HepG2 (cell line): ENCODE results near the gene GPS1. TPM values are rescaled to one million over a fixed set of nuclear protein-coding genes. Genes with fewer than 3 reads are reported as not detected.

Source experiments
- ARNT ChIP-seq: fragments of 450-650 bp; IDR thresholded peaks from 2 replicates; pipeline ENCODE4 v1.6.1; 2017
- GABPB1 ChIP-seq: IDR thresholded peaks from 2 replicates; pipeline ENCODE4 v1.6.1; 2016; ENCODE audit warnings: mild to moderate bottlenecking, missing genetic modification reagents, moderate library complexity, missing compliant biosample characterization
- GMEB2 ChIP-seq: IDR thresholded peaks from 2 replicates; pipeline ENCODE4 v1.6.1; 2016; ENCODE audit warnings: missing biosample characterization, missing genetic modification reagents, low read depth
- MAX ChIP-seq: IDR thresholded peaks from 2 replicates; pipeline ENCODE4 v1.6.1; 2012; ENCODE audit warnings: inconsistent platforms
- ONECUT2 ChIP-seq: sonication (generic); formaldehyde crosslinking; IDR thresholded peaks from 2 replicates; pipeline ENCODE4 v1.4.0; 2020; ENCODE audit warnings: missing genetic modification reagents
- PRDM15 ChIP-seq: sonication (generic); formaldehyde crosslinking; IDR thresholded peaks from 2 replicates; pipeline ENCODE4 v1.4.0; 2020; ENCODE audit warnings: missing genetic modification reagents
- SKI ChIP-seq: fragments of 450-650 bp; IDR thresholded peaks from one replicate; pipeline ENCODE4 v1.6.1; 2018; ENCODE audit warnings: mild to moderate bottlenecking; ENCODE audit not compliant: partially characterized antibody
- U2AF1 ChIP-seq: fragments of 200-400 bp; formaldehyde crosslinking; optimal IDR thresholded peaks from 2 replicates; pipeline ENCODE3; 2017; ENCODE audit warnings: mild to moderate bottlenecking, low read depth, low read length
- ZBED4 ChIP-seq: sonication (generic); formaldehyde crosslinking; IDR thresholded peaks from 2 replicates; pipeline ENCODE4 v1.4.0; 2020; ENCODE audit warnings: missing genetic modification reagents, borderline replicate concordance
- ZBTB21 ChIP-seq: sonication (generic); formaldehyde crosslinking; IDR thresholded peaks from 2 replicates; pipeline ENCODE4 v1.4.0; 2020; ENCODE audit warnings: missing genetic modification reagents
- ZNF10 ChIP-seq: sonication (generic); formaldehyde crosslinking; IDR thresholded peaks from 2 replicates; pipeline ENCODE4 v1.4.0; 2020; ENCODE audit warnings: mild to moderate bottlenecking, low read depth, missing genetic modification reagents, borderline replicate concordance
- ZNF468 ChIP-seq: sonication (generic); formaldehyde crosslinking; IDR thresholded peaks from 2 replicates; pipeline ENCODE4 v1.8.0; 2022; ENCODE audit warnings: mild to moderate bottlenecking, moderate library complexity, missing genetic modification reagents
- ZNF691 ChIP-seq: sonication (generic); formaldehyde crosslinking; IDR thresholded peaks from 2 replicates; pipeline ENCODE4 v1.4.0; 2020; ENCODE audit warnings: missing genetic modification reagents, low read depth, mild to moderate bottlenecking, borderline replicate concordance
- ZNF709 ChIP-seq: sonication (generic); formaldehyde crosslinking; IDR thresholded peaks from 2 replicates; pipeline ENCODE4 v1.5.0; 2020; ENCODE audit warnings: mild to moderate bottlenecking, missing genetic modification reagents
- ZSCAN9 ChIP-seq: IDR thresholded peaks from 2 replicates; pipeline ENCODE4 v1.6.1; 2016; ENCODE audit warnings: borderline replicate concordance
- polyA plus RNA-seq, 8 experiments: library from polyadenylated mRNA; depleted of rRNA in 3 of 8; stranded (reverse) in 7 of 8; unstranded in 1 of 8; fragments of >200 nt; fragmentation: Illumina TruSeq in 4 of 8; extraction: Trizol in 4 of 8; gene quantifications; 2 replicates each; pipeline versions ENCODE4 v1.2.1 to v1.2.3, GENCODE V29; 2011 to 2016; ENCODE audit warnings: low read depth in 4 of 8, missing spikeins in 1 of 8, mixed read lengths in 1 of 8; ENCODE audit not compliant: insufficient read depth in 1 of 8
- total RNA-seq, 5 experiments: library from RNA; depleted of rRNA; stranded (reverse); fragments of >200 nt; fragmentation: Illumina TruSeq; extraction: Trizol; gene quantifications; 2 replicates each; pipeline ENCODE4 v1.2.3, GENCODE V29; 2016; ENCODE audit warnings: low read depth in 1 of 5

GPS1 gene
- total and polyA plus RNA-seq, 2 of the 13 experiments (the other 11 are each of a cell fraction or from before 2014, with no cell fraction given) = 124 to 128 TPM

GRCh38 chr17:82019690-82020571 lies 31.8 kb upstream of the GPS1 start (continued):
- TF ChIP-seq GMEB2 (CRISPR knock-in tag) = no peak
- no peak for TF ChIP-seq SKI
- TF ChIP-seq ZNF468 (CRISPR knock-in tag) = peak; percentile 75; the same call in 1 of the 2 replicates
- peak; percentile 74; the same call in 1 of the 2 replicates for TF ChIP-seq ZBED4 (CRISPR knock-in tag)
- peak; percentile 49; the same call in 1 of the 2 replicates for TF ChIP-seq GABPB1 (CRISPR knock-in tag)
- peak; percentile 32; the same call in 1 of the 2 replicates for TF ChIP-seq ZSCAN9 (CRISPR knock-in tag)
- no peak for TF ChIP-seq ZBTB21
- TF ChIP-seq MAX = peak; percentile 61; the same call in 1 of the 2 replicates
- no peak for TF ChIP-seq ARNT
- TF ChIP-seq ONECUT2 (CRISPR knock-in tag) = no peak
- no peak for TF ChIP-seq PRDM15 (CRISPR knock-in tag)
- no peak for TF ChIP-seq ZNF709 (CRISPR knock-in tag)
- TF ChIP-seq ZNF10 (CRISPR knock-in tag) = no peak
- no peak for TF ChIP-seq ZNF691 (CRISPR knock-in tag)
- peak; percentile 22 for TF ChIP-seq U2AF1
